HG03108 (cell line): ENCODE measurements around the gene TUT1.
"Not testable (repeated sequence)": the region's sequence is repeated elsewhere in the genome, so short reads cannot be mapped to it uniquely, and the experiment has no call there.

Source experiments
- ATAC-seq: cut with Tn5 transposase; IDR thresholded peaks from one replicate; pipeline ENCODE4 v1.9.1; 2021; ENCODE audit warnings: moderate library complexity; ENCODE audit not compliant: unreplicated experiment

TUT1 gene, protein sequence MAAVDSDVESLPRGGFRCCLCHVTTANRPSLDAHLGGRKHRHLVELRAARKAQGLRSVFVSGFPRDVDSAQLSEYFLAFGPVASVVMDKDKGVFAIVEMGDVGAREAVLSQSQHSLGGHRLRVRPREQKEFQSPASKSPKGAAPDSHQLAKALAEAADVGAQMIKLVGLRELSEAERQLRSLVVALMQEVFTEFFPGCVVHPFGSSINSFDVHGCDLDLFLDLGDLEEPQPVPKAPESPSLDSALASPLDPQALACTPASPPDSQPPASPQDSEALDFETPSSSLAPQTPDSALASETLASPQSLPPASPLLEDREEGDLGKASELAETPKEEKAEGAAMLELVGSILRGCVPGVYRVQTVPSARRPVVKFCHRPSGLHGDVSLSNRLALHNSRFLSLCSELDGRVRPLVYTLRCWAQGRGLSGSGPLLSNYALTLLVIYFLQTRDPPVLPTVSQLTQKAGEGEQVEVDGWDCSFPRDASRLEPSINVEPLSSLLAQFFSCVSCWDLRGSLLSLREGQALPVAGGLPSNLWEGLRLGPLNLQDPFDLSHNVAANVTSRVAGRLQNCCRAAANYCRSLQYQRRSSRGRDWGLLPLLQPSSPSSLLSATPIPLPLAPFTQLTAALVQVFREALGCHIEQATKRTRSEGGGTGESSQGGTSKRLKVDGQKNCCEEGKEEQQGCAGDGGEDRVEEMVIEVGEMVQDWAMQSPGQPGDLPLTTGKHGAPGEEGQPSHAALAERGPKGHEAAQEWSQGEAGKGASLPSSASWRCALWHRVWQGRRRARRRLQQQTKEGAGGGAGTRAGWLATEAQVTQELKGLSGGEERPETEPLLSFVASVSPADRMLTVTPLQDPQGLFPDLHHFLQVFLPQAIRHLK

DNA sequence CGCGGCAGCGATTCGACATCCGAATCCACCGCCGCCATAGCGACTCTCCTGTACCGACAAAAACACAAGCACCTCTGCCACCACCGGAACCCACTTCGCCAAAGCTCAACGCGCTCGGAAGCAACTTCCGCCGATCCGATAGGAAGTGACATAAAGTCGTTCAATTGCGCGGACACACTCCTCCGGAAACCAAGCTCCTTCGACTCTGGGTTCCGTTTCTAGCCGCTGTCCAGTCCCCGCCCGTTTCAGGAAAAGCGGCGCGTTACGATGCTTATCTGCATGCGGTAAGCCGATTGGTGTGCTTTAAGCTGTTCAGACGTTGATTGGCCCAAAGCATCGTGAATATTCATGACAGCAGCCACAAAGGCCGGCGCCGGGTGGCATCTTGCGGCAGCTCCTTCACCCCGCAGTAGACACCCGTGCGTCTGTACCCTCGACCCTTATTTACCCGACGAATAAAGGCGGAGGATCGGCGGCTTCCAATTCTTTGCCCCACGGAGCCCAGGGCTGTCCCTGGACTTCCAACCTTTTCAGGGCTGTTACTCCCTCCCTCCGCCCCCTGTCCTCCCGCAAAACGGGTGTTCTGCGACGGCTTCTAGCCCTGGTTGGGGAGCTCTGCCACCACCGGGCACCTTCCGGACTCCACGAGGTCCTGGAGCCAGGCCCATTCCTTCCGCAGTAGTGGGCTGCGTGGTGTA lies at the start of gene TUT1:
Gene TUT1, minus strand, starts transcription at position 76 of the 698 bp plus-strand sequence. Its CDS starts 38 bp downstream, at position 38.
- ATAC-seq = peak; percentile 84

DNA sequence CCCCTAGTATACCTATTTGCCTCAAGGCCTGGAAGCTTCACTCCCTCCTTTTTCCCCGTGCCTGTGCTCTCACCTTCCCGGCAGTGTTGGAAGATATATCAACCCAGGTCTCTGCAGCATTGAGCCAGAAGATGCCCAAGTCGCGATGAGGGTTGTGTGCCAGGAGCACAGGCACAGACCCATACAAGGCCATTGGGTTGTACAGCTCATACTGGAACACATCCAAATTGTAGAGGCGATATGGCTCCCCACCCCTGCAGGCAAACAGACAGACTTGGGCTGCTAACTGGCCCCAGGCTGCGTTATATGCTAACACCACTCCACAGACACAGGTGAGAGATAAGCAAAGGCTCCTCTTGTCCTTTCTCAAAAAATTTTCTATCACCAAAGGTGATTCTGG lies 41.2 kb upstream of the TUT1 start:
- no peak for ATAC-seq

DNA sequence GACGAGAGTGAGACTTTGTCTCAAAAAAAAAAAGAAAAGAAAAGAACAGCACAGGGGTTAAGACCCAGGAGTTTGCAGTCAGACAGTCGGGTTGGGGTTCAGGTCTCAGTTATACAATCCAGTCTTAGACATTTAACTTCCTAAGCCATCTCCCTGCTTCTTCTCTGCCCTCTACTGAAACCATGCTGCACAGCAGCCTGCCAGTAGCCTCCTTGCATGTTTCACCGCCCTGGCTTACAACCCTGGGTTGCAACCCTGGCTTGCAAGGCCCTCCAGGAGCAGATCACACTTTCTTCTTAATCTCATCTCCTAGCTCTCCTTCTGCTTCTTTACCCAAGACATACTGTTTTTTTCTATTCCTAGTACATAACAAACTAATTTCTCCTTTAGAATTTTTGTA lies 36.4 kb upstream of the TUT1 start:
- no peak for ATAC-seq

DNA sequence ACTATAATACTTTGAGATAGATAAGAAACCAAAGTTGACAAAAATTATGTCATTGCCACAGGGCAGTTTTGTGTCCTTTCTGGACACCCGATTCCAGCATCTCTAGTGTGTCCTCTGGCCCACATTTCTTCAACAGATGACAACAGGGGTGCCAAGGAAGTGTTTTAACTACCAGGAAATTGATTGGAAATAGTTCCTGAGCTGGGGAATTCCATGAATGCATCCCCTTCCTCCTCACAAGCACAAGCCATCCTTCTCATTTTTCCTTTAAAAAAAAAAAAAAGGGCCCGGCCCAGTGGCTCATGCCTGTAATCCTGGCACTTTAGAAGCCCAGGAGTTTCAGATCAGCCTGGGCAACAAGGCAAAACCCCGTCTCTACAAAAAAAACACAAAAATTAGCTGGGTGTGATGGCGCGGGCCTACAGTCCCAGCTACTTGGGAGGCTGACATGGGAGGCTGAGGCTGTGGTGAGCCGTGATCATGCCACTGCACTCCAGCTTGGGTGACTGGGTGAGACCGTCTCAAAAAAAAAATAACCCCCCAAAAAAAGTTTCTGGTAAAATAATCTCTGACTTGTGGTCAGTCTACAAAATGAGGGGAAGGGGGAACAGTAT lies 31.3 kb upstream of the TUT1 start:
- ATAC-seq = no peak

DNA sequence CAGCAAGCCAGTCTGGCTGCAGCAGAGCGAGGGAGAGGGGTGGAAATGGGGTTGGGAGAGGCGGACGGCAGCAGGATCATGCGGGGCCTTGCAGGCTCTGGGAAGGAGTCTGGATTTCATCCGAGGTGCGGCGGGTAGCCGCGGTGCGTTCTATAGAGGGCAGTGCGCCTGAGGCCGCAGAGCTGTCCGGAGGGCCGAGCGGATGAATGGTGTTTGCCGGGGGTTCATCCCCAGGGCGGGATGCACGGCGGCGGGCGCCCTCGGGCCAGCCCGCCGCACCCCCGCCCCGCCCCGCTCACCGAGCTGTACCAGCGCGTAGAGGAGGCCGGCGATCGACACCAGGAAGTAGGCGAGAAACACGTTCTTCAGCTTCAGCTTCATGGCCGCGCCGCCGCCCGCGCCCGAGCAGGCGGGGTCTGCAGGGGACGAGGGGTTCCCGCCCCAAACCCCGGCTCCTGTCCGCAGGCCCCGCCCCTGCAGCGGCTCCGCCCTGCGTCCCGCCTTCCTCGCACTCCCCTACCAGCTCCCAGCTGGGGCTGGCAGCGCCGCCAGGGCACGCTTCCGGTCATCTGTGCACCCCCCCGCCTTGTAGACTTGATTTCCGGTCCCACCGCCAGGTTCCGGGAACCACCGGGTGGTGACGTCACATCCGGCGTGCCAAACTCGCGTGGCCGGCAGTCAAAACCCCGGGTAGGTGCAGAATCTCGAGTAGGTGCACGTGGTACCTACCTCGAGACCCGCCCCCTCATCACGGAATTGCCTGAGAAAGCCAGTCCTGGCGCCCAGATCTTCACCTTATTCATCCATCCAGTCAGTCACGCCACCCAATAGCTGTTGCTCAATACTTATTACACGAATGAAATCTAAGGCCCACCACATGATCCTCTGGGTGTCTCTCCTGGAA lies 30.5 kb upstream of the TUT1 start, which contains the start of gene B3GAT3:
Gene B3GAT3, minus strand, starts transcription at position 420 of the 904 bp plus-strand sequence. Its CDS starts 39 bp downstream, at position 381.
- peak; percentile 97 for ATAC-seq

DNA sequence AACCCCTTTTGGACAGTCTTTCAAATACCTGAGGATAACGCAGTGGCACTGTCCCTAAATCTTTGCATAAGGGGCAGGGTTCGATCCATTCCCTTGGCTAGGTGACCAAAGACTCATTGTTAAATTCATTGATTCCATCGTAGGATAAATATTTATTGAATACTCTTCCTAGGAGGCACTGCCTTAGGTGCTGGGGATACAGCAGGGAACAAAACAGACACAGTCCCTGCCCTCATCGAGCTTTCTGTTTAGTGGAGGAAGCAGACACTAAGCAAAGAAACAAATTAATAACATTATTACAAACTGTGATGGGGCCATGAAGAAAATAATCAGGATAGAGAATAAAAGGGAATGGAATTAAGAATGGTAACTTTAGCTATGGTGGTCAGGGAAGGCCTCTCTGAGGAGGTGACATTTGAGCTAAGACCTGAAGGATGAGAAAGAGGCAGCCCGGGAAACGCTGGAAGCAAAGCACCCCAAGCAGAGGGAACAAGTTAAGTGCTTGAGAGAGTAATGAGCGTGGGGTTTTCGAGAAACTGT lies 29.8 kb upstream of the TUT1 start:
- ATAC-seq = no peak

DNA sequence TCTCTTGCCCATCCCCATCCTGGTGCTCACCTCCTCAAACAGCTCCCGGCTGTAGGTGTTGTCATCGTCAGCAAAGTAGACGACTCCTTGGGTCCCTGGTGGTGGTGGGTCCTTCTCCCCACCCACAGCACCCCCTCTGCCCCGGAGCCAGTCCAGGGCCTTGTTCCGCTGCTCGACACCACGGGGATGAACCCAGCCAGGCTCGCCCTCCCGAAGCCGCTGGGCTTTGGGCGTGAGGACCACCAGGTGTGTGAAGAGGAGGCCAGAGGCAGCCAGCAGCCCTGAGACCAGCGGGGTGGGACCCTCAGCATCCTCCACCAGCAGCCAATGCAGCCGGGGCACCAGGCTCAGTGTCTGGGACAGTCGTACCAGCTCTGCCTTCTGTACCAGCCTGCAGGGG lies 25.6 kb upstream of the TUT1 start:
- not testable (repeated sequence) for ATAC-seq

DNA sequence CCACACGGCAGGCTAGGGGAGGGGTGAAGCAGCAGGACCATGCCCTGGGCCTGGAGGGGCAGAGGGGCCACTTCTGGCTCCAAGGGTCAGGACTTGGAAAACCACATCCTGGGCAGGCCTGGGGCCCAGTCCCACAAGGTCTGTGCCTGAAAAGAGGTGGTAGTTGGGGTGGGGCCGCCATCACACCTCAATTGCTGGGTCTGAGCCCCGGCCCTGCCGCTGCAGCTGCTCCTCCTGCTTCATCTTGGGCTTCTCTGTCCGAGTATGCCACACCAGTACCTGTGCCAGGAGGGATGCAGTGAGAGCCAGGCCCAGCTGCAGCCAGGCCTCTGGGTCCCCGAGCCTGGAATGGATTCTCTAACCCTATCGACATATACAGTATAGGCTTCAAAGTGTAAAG lies 24.2 kb upstream of the TUT1 start:
- no peak for ATAC-seq

DNA sequence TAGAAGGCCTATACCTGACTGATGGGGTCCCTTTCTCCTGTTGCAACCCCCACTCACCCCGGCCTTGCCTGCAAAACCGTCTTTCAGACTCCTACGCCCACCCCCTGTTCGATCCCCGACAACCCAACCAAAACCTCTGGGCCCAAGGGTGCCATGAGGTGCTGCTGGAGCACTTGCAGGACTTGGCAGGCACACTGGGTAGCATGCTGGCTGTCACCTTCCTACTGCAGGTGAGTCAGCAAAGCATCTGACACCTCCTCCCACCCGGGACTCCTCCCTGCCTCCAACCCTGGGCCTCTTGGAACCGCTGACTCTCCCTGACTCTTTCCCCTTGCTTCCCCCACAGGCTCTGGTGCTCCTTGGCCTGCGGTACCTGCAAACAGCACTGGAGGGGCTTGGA lies 23.0 kb upstream of the TUT1 start:
- ATAC-seq = no peak

DNA sequence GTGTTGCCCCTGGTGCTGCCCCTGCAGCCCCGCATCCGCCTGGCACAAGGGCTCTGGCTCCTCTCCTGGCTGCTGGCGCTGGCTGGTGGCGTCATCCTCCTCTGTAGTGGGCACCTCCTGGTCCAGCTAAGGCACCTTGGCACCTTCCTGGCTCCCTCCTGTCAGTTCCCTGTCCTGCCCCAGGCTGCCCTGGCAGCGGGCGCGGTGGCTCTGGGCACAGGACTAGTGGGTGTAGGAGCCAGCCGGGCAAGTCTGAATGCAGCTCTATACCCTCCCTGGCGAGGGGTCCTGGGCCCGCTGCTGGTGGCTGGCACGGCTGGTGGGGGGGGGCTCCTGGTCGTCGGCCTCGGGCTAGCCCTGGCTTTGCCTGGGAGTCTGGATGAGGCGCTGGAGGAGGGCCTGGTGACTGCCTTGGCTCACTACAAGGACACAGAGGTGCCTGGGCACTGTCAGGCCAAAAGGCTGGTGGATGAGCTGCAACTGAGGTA lies 22.0 kb upstream of the TUT1 start:
- ATAC-seq = no peak

DNA sequence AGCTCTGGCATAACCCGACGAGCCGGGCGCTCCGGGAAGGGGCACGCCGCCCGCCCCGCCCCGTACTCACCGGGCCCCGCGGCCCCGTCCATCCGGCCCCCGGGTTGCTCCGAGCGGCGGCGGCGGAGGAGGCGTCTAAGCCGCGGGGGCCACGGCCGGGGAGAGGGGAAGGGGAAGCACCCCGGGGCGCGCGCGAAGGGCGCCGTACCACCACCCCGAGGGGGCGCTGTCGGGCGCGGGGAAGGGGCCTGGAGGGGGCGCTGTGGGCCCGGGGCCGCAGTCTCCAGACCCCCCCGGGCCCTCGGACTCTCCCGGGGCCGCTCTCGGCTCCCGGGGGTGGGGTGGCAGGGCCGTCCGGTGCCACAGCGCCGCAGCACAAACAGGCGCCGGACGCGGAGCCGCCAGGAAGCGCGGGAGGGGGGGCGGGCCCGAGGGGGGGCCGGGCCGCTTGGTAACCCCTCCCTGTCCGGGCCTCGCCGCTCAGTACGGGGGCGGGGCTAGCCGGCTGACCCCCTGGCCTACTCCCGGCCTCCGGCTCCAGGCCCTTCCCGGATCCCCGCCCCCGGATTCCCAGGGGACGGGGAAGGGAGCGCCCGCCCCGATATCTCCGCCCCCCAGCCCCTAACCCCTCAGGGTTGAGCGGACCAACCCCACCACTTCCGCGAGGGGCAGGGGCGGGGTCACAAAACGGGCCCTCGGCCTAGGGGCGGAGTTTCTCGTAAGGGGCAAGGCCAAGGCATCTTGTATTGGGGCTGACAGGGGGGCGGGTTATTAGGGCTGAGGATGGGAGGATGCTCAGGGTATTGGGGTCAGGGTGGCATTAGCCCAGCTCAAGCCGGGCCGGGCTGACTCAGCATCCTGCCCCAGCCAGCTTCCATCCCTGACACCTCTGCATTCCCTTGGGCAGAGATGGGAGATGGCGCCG lies 21.3 kb upstream of the TUT1 start, which contains the start of the genes EML3 and ROM1:
Gene EML3, minus strand, starts transcription at position 410 of the 925 bp plus-strand sequence. Its CDS starts 318 bp downstream, at position 92.
Gene ROM1, plus strand, starts transcription at position 892 of the 925 bp plus-strand sequence. Its CDS starts 25 bp downstream, at position 917.
- ATAC-seq = peak; percentile 66

DNA sequence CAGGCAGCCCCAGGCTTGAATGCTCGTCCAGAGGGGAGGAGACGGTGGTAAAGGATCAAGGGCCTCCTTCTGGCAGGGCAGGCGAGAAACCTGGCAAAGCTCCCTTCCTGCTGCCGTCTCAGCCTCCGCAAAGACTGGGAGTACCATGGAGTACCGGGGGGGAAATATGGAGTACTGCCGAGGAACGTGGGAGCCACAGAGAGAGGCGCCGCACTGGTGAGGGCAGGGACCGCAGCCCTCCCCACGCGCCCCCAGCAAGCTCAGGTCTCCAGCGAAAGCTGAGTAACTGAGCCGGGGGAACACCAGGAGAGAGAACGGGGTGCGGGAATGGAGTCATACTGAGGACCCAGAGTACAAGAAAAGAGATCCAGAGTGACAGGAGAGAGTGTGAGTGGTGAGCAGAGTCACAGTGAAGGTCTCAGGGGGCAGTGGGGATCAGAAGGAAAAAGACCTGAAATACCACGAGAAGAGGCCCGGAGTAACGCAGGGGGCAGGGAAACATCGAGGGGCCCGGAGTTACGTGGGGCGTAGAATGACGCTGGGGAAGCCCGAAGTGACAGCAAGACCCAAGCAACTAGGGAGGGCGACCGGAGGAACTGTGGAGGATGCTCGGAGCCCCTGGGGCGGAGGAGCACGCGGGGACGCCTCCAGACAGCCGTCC lies 20.5 kb upstream of the TUT1 start:
- peak; percentile 14 for ATAC-seq

DNA sequence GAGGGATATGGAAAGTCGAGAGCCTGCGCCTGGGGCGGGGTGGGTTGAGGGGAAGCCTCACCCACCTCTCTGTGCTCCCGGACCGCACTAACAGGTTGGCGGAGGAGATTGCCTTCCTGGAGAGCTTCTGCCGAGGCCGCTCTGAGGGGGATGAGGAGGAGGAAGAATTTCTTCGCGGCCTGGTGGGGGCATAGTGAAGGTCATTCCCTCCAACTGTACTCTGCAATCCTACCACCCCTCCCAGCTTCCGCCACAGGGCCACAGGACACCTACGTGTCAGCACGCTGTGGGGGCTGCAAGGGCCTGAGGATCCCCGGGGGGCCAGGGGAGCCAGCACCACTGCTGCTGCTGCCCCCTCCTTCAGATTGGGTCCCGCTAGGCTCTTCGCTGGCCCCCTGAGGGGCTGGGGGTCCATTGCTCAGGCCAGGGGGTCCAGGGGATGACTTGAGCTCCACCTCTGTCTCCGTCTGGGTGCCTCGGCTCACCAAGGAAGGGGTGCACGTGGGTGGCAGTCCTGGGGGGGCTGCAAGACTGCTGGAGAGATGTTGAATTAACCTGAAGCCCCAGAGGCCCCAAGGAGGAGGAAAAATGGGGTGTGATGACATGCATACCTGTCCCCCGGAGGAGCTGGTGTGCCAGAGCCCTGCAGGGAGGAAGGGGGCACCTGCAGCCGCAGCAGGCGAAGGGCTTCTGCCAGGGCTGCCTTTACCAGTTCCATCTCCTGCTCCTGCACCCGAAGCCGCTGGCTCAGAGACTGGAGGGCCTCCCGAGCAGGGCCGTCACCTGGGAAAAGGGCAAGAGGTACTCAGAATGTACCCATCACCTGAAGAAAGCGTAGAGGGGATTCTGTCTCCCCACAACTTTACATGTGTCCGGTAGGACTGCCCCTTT lies 19.7 kb upstream of the TUT1 start:
- no peak for ATAC-seq

DNA sequence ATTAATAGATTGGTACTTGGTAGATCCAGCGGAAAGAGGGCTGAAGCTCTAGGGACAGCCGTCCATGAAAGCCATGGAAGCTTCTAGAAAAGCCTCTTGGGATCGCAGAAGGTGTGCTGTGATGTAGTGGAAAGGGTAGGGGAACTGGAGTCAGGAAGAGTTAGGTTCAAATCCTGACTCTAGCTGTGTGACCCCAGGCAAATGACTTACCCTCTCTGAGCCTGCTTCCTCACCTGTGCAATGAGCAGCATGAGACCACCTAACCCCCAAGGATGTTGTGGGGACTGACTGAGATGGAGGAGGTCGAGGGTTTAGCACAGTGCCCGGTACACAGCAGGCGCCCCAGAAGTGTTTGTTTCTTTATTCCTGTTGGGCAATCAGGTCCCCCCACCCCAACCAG lies 19.1 kb upstream of the TUT1 start:
- ATAC-seq = no peak

DNA sequence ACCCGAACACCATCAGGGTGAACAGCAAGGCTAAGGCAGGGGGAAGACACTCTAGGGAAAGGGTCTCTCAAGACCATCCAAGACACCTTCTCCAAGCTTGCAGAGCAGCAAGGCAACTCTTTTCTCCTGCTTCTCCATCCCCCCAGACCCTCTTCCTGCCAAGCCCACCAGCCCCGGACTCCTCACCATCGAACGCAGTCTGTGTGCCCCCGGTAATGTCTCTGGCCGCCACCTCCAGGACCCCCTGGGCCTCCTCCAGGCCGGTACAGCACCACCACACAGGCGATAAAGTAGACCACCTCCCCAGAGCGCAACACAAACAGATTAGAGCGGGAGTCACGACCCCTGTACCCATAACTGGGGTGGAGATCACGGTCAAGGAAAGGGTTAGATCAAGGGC lies 17.5 kb upstream of the TUT1 start:
- ATAC-seq = no peak

DNA sequence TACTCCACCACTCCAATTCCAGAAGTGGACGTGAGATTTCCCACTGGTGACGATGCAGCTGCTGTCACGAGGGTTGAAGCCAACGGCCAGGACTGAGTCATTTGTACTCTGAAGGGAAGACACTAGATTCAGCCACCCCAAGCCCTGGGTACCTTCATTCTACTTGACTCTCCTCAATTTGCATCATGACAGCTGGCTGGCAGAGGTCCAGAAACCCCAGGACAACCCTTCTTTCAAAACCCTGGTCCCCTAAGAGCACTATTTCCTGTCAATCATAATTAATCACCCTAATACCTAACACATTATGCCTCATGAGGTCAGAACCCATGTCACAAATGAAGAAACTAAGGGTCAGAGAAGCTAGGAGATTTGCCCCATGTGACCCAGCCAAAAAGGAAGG lies 16.4 kb upstream of the TUT1 start:
- ATAC-seq = no peak
